Activated CD4-positive, CD25-positive, alpha-beta regulatory T cell treated with anti-CD3 and anti-CD28 coated beads, Interleukin-2, amount 50 U/mL, for 72 hours (primary cell): Measurements from ENCODE around the gene MMEL1.

Source experiments
- DNase-seq: peaks from one replicate; pipeline ENCODE4 v3.0.0; 2021

MMEL1 gene

GRCh38 chr1:2541619-2542245 lies 91.1 kb downstream of the MMEL1 start:
- no peak for DNase-seq

- no peak for DNase-seq
These were observed 91.9 kb downstream of the MMEL1 start for GRCh38 chr1:2540816-2541492.
